ENCODE measurements around the gene CDKN2B.
A peak's percentile ranks its signal among the peaks of the same experiment; 100 is the strongest.

CDKN2B gene

DNA sequence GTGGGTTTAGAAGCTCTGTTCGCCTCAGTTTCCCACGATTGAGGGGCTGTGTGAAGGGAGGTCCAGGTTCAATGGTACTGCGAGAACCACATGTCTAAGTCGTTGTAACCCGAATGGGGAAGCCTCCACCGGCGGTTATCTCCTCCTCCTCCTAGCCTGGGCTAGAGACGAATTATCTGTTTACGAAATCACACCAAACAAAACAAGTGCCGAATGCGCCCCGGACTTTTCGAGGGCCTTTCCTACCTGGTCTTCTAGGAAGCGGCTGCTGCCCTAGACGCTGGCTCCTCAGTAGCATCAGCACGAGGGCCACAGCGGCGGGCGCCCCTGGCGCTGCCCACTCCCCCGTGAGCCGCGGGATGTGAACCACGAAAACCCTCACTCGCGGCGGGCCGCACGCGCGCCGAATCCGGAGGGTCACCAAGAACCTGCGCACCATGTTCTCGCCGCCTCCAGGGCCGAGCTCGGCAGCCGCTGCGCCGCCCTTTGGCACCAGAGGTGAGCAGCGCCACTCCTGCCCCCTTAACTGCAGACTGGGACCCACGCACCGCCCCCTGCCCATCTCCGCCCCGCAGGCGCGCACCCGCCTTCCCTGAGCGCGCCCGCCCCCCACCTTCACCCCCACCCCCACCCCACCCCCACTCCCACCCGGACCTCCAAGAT is 15.1 kb downstream of the CDKN2B start, which contains the start of gene CDKN2A:
Gene CDKN2A (minus strand): TSS at position 500 of the 663 bp plus-strand sequence.
- DNase-seq = peak; percentile 38

DNA sequence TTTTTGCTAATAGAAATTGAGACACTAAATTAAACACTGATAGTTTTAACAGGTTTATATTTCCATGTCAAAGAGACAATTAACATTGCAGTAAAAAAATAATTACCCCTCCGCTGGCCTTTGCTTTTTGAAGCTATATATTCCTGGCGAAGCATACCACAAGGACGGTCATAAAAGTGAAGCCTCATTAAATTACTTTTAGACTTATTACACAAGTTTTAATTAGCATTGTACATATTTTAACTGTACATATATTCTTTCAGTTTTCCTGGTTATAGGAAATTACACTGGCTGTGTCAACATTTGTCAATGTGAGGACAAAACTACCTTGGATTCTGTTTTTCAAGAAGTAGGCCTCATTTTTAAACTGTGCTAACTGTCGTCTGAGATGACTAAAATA is 16.1 kb downstream of the CDKN2B start:
- DNase-seq = no peak

DNA sequence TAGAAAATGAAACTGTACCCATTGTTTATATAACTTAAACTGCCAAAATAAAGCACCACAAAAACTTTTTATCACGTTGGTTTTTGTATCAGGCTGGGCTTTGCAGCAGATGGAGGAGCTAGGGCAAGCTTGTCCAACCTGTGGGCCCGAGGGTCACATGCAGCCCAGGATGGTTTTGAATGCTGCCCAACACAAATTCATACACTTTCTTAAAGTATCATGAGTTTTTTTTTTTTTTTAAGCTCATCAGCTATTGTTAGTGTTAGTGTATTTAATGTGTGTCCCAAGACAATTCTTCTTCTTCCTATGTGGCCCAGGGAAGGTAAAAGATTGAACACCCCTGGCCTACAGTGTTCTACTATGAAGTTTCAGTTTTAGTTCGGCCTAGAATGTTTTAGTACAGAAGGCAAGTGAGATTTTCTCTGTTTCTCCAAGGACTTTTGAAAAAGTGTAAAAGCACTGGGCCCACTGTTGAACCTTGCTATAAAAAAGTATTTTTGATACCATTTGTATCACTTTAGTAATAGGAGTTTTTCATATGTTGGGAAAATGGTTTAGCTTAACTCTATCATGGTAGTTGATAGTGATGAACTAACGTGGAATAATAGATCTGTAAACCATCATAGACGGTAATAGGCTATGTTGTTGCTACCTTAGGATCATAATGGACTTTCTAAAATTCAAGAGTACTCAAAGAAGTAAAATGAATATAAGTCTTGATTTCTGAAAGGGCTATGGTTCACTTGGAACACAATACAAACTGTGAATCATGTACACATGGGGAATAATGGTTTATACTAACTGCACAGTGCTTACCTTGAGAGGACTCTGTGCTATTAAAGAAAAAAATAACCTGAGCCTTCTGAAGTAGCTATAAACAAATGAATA is 17.8 kb downstream of the CDKN2B start:
- DNase-seq = no peak

DNA sequence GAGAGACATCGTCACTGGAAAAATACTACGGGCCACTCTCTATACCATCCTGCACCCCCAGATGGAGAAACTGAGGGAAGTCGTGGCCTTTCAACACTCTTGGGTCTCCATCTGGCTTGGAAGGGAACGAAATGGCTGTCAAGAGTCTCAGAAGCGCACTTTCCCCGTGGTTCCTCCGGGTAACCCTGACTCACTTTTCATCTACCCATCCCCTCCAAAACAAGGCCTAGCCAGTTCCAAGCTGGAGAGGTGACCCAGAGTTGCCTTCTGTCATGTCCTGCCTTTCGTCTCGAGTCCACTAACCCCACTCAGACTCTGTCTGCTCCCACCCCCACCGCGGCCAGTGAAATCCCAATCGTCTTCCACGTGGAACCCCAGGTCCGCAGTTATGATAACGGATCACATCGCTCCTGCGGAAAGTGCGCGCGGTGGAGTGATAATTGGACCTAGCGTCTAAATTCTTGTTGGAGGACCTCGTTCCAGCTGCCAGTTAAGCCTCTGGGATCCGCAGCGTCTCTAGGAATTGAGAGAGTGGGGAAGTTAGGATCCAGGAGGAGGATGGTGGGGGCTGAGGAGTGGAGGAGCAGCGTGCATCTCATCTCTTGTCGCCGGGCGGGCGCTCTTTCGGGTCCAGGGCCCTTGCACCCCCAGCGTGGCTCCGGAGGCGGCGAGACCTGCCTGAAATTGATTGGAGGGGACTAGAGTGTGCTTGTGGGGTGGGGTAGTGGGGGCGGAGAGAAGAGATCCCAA is 19.5 kb downstream of the CDKN2B start:
- DNase-seq = no peak

DNA sequence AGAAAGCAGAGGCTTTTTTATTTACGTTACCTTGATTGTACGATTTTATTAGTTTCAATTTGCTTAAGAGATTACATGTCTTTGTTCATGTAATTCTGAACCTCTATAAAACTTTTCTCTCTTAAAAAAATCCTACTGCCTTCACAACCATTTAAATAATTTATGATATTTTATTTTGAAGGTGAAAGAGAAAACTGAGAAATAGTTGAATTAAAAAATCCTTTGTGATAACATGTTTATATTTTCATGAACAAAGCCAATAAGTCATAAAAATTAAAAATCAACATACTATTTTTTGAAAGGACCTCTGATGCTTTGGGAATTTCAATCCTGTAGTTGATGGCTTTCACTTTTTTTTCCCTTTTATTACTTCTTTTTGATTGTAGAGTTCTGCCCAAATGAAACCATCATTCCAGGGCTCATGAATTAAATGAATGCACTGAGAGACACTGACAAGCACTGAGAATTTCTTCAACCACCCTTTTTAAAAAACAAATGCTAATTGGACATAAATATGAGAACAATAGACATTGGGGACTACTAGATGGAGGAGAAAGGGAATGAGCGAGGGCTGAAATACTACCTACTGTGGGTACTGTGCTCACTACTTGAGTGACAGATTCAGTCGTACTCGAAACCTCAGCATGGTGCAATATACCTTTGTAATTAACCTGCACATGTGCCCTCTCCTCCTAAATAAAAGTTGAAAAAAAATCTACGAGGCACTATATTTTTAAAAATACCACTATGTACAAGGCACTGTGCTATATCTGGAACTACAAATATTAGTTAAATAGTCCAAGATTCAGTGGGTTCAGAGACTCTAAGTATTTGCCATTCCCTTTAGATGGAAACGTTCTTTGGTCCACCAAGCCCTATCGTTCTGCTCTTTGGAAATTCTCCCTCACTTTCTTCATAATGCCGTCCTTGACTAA is 20.8 kb downstream of the CDKN2B start:
- DNase-seq = no peak

DNA sequence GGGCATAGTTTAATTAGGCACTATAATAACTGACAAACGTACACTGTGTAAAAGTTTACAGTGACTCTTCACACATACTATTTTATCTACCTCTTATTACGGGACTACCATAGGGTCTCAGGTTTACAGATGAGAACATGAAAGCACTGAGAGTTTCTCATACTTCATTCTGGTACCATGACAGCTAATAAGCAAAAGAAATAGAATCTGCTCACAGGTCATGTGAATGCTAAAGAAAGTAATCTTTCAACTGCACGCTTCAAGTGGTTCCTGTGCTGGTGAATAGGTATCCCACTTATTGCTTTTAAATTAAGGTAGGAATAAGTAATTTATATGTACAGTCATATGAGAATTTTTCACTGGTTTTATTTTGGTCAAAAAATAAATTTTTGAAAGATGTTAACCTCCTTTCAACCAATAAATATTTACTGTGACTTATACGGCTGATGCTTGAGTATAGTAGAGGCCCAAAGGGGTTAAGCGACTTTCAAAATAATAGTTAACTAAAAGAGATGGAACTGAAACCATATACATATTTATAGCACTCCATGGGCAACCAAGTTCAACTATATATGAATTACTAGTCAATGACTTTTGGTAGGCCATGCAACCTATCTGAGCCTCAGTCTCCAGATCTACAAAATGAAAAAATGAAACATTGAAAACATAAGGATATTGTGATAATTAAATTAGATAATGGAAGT is 23.0 kb downstream of the CDKN2B start:
- DNase-seq = no peak

DNA sequence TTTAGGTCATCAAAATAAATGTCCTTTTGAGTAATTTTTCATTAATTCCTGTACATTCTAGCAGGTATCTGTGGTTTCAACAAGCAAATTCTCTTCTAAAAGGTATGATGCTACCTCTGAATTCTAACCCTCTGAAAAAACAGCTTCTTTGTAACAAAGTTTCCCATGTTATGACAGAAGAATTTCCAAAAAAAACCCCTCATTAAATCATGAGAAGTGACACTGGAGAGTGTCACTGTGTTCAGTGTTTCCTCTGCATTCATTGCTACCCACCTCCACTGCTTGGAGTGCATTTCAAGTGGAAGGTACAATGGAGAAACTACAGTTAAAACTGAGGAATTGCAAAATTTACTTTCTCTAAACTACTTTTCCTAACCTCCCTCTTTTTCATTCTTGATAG is 25.0 kb downstream of the CDKN2B start:
- DNase-seq = no peak

DNA sequence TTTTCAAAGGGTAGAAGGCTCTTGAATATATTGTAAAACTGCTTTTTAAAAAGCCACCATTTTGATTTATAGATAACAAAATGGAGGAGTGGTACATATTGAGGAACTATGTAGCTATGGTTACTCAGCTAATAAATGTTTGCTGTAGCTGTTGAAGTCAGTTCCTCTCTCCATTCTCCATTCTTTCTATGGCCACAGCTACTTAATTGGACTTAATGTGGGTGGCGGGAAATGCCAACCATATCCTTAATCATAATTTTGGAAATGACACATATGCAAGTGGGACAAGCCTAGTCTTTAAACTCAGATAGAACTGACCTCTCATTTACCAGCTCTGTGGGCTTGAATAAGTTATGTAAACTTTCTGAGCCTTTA is 25.6 kb downstream of the CDKN2B start:
- DNase-seq = no peak

DNA sequence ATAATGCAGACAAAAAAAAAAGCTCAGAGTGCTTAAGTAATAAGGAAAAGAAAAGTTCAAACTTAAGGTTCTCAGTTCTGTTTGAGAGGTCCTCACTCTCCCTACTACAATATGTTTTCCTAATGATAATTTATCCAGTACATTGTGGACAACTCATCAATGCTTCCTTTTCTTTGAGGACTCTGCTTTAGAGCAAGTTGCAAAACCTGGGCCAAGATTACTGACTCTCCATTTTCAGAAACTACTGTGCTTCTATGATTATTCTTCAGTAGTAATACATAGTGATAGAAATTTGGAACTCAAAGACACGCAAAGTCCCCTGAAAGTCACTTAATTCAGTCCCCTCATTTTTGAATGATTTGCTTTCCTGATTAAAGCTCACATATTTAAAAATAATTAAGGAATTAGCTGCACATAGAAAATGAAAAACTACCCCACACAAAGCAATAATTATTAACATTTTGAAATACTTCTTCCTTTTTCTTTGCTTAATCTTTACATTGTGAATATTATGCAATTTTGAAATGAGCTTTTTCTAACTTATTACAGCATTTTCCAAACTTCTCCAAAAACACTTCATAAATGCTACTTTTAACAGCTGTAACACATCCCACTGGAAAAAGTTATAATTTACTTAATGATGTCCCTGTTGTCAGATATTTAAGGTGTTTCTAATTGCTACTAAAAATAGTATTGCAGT is 26.1 kb downstream of the CDKN2B start:
- DNase-seq = no peak

DNA sequence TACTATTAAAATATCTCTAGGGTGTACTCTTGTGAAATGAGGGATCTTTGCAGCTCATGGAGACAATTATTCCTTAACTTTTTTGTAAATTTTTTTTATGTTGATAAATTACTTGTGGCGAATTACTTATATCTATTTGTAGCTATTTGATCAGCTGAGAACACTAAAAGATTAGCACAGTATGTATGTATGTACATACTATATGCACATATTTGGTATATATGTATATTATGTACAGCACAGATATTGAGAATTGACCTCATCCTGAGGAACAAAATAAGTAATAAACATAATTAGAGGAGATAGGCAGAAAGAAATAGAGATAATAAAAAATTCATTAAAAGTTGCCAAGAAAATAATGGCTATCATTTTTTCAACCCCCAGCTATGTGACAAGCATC is 26.7 kb downstream of the CDKN2B start:
- DNase-seq = no peak

DNA sequence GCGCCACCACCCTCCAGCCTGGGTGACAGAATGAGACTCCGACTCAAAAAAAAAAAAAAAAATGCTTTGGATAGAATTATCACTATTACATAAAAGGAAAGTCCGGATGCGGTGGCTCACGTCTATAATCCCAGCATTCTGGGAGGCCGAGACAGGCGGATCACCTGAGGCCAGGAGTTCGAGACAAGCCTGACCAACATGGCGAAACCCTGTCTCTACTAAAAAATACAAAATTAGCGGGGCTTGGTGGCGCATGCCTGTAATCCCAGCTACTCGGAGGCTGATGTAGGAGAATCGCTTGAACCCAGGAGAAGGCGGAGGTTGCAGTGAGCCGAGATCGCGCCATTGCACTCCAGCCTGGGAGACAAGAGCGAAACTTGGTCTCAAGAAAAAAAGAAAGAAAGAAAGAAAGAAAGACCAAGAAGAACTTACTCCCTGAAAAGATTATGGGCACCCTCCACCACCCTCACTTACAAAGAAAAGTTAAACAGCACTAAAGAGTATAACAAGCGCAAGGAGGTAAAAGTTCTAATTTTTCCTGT is 32.7 kb downstream of the CDKN2B start:
- no peak for DNase-seq

DNA sequence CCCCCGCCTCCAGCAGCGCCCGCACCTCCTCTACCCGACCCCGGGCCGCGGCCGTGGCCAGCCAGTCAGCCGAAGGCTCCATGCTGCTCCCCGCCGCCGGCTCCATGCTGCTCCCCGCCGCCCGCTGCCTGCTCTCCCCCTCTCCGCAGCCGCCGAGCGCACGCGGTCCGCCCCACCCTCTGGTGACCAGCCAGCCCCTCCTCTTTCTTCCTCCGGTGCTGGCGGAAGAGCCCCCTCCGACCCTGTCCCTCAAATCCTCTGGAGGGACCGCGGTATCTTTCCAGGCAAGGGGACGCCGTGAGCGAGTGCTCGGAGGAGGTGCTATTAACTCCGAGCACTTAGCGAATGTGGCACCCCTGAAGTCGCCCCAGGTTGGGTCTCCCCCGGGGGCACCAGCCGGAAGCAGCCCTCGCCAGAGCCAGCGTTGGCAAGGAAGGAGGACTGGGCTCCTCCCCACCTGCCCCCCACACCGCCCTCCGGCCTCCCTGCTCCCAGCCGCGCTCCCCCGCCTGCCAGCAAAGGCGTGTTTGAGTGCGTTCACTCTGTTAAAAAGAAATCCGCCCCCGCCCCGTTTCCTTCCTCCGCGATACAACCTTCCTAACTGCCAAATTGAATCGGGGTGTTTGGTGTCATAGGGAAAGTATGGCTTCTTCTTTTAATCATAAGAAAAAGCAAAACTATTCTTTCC is 34.2 kb downstream of the CDKN2B start:
- no peak for DNase-seq

DNA sequence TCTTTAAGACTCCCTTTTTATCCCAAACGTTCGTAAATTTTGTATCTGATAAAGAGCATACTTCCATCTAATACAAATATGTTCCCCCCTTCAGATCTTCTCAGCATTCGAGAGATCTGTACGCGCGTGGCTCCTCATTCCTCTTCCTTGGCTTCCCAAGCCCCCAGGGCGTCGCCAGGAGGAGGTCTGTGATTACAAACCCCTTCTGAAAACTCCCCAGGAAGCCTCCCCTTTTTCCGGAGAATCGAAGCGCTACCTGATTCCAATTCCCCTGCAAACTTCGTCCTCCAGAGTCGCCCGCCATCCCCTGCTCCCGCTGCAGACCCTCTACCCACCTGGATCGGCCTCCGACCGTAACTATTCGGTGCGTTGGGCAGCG is 34.8 kb downstream of the CDKN2B start:
- DNase-seq = no peak

DNA sequence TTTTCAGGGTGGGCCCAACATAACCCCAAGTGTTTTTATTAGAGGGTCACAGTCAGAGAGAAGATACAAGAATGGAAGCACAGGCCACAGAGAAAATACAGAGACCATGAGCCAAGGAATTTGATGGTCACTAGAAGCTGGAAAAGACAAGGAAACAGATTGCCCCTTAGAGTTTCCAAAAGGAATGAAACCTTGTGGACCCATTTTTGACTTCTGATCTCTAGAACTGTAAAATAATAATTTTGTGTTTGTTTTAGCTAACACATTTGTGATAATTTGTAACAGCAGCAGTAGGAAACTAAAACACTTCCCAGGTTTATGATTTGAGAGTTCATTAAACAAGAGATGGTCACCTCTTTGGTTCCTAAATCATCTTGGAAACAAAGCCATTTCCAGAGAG is 36.7 kb downstream of the CDKN2B start:
- DNase-seq = no peak

DNA sequence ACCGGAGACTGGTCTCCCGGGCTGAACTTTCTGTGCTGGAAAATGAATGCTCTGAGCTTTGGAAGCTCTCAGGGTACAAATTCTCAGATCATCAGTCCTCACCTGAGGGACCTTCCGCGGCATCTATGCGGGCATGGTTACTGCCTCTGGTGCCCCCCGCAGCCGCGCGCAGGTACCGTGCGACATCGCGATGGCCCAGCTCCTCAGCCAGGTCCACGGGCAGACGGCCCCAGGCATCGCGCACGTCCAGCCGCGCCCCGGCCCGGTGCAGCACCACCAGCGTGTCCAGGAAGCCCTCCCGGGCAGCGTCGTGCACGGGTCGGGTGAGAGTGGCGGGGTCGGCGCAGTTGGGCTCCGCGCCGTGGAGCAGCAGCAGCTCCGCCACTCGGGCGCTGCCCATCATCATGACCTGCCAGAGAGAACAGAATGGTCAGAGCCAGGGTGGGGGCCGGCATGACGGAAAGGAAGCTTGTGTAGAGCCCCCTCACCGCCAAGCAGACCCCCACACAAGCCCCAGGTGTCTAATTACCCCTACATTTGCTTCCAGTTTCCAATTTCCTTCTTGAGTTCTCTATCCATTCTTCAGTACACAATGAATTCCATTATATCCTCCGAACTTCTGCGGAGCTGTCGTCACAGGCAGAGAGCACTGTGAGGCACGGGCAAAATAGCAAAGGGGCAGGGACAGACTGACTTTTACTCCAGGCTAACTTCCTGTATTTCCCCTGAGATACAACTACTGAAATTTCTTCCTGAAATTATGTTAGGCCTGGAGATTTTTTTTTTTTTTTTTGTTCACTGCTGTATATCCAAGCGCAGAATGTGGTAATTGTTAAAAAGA is 38.1 kb downstream of the CDKN2B start:
- DNase-seq = no peak

DNA sequence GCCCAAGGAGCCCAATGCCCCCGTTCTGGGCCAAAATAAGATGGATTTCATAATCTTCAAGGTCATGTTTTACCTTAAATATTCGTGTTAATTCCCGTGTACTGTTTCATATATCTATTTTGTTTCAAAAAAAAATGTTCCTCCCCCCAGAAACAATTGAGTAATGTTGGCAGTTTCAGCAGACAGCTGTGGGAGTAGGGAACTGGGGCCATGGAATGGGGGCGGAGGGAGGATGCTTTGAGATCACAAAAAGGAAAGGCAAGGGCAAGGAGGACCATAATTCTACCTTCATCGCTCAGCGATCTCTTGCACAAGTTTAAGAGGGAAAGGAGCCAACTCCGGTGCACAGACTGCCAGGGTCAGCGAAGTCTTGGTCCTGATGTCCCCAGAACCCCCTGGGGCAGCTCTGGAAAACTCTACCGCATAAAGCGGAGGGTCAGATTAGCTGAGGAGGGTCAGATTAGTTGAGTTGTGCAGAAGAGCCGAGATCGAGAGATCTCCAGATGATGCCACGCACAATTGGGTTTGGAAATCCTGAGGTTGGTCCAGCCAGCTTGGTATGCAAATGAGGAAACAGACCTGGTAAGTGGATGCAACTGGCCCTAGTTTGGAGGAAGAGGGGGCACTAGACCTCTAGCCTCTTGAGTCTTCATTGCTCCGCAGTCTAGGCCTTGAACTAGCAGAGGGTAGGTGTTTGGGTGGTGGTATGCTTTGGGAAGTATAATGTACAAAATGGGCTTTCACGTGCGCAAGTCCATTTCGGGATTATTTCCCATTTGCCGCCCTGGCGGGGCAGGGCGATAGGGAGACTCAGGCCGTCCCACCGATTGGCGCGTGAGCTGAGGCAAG is 38.9 kb downstream of the CDKN2B start:
- no peak for DNase-seq

DNA sequence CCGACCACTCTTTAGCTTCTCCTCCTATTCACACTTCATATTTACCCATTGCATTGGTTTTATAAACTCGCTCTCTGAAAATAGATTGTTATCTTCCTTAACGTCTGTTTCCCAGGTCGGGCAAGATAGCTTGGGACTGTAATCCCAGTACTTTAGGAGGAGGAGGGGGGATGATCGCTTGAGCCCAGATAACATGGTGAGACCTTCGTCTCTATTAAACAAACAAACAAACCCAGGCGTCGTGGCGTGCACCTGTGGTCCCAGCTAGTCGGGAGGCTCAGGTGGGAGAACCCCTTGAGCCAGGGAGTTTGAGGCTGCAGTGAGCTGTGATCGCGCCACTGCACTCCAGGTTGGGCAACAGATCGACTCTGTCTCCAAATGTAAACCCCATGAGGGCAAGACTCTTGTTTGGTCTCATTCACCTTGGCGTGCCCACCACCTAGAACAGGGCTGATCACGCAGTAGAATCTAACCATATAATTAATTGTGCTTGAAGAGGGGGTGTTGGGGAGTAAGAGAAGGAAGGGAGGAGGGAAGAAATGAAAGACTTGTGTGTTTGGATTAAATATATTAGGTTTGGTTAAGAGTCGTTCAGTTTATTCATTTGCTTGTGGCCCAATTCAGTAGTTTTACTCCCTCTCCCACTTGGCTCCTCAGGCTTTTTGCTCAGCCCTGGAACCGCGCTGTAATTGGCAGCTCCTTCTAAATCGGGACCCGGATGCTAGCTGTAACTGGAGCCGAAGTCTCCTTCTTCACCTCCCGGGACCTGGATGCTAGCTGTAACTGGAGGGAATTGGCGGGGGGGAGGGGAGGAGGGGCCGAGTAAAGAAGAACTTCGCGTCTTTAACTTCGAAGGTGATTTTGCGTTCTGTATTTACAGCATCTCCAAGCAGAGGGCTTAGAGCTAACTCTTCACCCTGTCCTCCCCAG is 39.8 kb downstream of the CDKN2B start:
- no peak for DNase-seq
